ENCODE data around the gene KIAA1755.

The KIAA1755 gene

DNA sequence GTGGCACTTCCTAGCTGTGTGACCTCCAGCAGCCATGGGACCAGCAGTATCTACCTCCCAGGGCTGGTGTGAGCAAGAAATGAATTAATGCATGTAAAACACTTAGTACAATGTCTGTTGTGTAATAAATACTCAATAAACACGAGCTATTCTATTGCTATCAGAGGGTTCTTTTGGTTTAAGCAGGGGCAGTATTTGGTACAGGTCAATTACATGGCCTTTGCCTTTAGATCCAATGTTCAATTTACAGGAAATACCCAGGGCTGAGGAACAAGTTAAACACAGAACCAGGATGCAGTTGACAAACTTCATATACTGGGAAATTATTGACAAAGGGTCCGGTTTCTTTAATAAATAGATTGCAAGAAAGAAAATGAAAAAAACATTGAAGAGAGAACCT is 98.4 kb downstream of the KIAA1755 start:
- DNase-seq: no peak

DNA sequence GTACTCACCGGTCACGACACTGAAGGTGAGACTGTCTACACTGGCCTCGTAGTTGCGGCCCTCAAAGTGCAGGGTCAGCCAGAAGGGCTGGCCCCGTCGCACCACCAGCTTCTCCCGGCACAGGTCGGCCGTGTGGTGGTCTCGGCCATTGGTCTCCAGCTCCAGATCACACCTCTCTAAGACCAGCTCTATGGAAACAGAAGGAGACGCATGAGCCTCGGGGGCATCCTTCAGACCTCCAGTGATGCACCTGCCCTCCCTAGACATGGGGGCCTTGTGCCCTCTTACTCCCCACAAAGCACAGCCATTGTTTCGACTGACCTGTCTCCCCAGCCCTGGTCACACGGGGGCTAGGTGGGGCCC is 99.1 kb downstream of the KIAA1755 start:
- no peak for DNase-seq
